Omental fat pad (tissue), 4 donors: Measurements from ENCODE around the gene THBS2. TPM values are rescaled to one million over a fixed set of nuclear protein-coding genes. Genes with fewer than 3 reads are reported as not detected.
"Not testable (repeated sequence)": the region's sequence is repeated elsewhere in the genome, so short reads cannot be mapped to it uniquely, and the experiment has no call there.

ENCODE experiments used
- ATAC-seq: fragments of 150-250 bp; one replicate; pipeline ENCODE4 v1.9.1; 2016; ENCODE audit warnings: mild to moderate bottlenecking, moderate library complexity; ENCODE audit not compliant: low FRiP score
- DNase-seq: peaks from one replicate; pipeline ENCODE4 v3.0.0-alpha.2; 2019; ENCODE audit warnings: low spot score
- CTCF ChIP-seq, 3 donors: fragments of 450-650 bp; IDR thresholded peaks; one replicate each; pipeline ENCODE4 v1.5.1; 2016 to 2017; ENCODE audit warnings: antibody characterized with exemption in 3 of 3, mild to moderate bottlenecking in 3 of 3, moderate library complexity in 2 of 3
- total RNA-seq, 4 donors: library from RNA; depleted of rRNA; stranded (reverse); fragments of >200 nt; gene quantifications; one replicate each; pipeline ENCODE4 v1.1.0, GENCODE V29; 2016

The THBS2 gene
- total RNA-seq, 4 donors from 2014 or later: 53.5 to 115 (median 93.8) TPM

DNA sequence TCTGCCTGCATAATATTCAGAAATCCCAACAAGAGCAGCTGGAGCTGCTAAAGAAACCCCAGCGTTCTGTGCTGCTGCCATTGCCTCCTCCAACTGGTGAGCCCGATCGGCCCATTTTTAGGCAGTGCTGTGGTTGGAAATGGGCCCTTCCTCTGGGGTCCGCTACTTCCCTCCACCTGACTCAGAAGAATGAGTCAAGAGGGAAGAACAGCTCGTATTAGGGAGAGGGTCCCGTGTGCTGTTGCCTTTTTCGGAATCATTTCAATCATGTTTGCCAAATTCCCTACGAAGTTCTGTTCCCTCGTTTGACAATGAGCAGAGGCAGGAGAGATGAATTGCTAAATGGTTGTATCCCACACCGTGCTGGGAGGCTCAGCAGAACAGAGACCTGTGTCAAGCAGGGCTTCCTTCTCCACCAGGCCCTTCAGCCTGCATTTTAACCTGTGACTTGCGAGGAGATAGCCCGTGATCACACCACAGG lies 38.4 kb downstream of the THBS2 start:
- TF ChIP-seq CTCF (IDR thresholded peaks at IDR 0.05): no peak
- DNase-seq (no peak), ATAC-seq (peak; percentile 50)

GRCh38 chr6:169214789-169215188 lies 38.9 kb downstream of the THBS2 start:
- DNase-seq: not testable (repeated sequence)
- peak; percentile 86 for ATAC-seq

GRCh38 chr6:169213814-169214520 lies 39.7 kb downstream of the THBS2 start:
- TF ChIP-seq CTCF (IDR thresholded peaks at IDR 0.05): no peak
- DNase-seq (no peak), ATAC-seq (no peak)

DNA sequence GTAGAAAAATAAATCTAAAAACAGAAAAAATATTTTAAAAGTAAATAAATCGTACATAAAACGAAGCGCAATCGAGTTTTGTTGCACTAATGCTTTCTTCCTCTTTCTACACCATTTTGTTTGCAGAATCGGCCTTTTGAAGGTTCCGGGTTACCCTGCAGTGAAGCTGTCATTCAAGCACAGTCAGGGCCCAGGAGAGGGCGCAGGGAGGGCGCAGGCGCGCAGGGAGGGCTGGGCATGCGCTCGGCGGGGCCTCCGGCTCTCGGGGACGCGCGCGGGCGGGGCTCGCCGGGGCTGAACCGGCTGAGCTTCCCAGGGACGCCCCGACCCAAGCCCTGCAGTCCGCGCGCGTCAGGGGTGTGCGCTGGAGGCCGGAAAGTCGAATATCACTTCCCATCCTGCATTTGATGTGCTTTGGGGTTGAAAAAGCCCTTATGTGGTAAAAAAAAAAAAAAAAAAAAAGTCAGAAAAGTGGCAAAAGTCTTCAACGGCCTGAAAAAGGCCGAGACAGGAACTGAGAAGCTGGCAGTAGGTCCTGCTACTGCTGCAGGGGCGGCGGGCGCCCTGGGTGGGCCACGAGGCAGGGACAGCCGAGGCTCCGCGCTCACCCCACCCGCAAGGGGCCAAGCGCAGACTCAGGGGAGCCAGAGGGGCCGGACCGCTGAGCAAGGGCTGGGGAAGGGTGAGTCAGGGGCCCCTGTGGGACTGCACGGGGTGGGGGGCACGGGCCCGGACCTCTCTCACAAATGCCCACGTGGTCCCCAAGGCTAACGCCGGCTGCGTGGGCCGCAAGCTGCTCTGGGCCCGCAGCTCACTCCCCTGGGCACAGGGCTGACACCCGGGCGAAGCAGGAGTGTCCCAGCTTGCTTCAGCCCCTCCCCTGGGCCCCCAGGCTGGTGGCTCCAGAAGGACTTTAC lies 40.5 kb downstream of the THBS2 start:
- DNase-seq (peak; percentile 55), ATAC-seq (peak; percentile 85)
- no peak for TF ChIP-seq CTCF (IDR thresholded peaks at IDR 0.05)

DNA sequence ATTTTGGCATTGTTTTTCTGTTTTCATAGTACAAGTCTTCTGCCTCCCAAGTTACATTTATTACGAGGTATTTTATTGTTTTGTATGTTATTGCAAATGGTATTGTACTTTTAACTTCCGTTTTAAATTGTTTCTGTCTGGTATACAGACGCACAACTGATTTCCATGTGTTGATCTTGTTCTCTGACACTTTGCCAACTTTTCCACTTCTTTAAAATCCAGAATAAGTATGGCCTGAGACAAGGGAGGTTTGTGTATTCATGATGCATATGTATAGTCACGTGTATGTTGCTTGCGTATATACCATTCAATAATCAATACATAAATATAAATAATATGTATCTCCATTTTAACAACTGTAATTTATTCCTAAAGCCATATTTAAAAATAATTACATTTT lies 41.2 kb downstream of the THBS2 start:
- ATAC-seq (no peak), DNase-seq (no peak)
- no peak for TF ChIP-seq CTCF (IDR thresholded peaks at IDR 0.05)

DNA sequence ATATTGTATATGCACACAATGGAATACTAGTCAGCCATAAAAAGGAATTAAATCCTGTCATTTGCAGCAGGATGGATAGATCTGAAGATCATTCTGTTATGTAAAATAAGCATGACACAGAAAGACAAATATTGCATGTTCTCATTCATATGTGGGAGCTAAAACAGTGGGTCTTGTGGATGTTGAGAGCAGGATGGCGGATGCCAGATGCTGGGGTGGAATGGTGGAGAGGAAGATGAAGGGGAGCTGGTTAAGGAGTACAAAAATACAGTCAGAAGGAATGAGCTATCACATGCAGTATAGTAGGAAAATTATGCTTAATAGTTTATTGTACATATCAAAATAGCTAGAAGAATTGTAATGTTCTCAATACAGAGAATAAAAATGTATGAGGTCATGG lies 41.8 kb downstream of the THBS2 start:
- no peak for TF ChIP-seq CTCF (IDR thresholded peaks at IDR 0.05)
- no peak for DNase-seq
- ATAC-seq: no peak

DNA sequence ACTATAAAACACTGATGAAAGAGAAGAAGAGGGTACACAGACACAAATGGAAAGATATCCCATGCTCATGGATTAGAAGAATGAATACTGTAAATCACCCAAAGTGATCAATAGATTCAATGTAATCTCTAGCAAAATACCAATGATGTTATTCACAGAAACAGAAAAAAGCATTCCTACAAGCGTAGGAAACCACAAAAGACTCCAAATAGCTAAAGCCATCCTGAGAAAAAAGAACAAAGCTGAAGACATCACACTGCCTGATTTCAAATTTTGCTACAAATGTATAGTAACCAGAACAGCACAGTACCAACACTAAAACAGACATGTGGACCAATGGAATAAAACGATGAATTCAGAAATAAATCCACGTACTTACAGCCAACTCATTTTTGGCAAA lies 43.0 kb downstream of the THBS2 start:
- no peak for TF ChIP-seq CTCF (IDR thresholded peaks at IDR 0.05)
- DNase-seq: no peak
- no peak for ATAC-seq
